EL (cell line): Measurements from ENCODE around the gene NT5C3A.
A peak's percentile ranks its signal among the peaks of the same experiment; 100 is the strongest.
"Not testable (repeated sequence)": the region's sequence is repeated elsewhere in the genome, so short reads cannot be mapped to it uniquely, and the experiment has no call there.

Experiments used
- DNase-seq: peaks from one replicate; pipeline ENCODE4 v3.0.0-alpha.2; 2016

NT5C3A gene

DNA sequence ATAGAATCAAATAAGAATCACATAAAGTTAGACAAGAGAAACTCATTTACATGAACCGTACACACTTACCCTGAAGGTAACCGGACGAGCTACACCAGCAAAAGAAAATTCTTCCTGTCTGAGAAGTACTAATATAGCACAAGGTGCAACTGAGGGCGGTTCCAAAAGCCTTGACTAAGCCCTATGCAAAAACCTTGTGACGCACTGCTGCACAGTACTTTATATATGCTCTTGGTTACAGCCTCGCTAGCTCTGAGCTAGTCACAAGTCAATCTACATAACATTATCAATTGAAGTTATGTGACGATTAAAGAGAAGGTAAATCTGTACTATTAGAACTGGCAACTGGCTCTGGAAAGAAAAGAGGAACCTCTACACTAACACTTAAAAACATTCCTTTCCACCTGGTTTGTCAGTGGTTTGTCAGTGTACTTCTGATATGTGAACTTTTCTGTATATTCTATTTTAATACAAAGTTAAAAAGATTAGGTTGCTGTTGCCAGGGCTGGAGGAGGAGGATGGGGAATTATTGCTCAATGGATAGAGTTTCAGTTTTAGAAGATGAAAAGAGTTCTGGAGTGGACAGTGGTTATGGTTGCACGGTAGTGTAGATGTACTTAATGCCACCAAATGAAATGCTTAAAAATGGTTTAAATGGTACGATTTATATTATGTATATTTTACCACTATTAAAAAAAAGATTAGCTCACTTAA, 21.6 kb downstream of the NT5C3A start:
- DNase-seq: no peak

DNA sequence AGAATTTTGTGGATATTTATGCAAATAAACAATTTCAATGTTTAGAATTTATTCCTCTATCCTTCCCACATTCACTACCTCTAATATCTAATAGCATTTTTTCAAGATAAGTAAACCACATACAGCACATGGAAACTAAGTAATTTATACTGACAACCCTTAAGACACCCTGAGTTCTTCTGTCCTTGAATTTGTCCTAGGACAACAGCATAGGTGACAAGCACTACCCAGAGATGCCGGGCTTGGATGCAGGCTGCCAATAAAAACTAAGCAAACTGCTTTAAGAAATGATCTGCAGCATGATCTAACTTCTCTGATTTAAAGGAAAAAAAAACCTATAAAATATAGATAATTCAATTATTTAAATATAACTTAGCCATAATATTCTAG, 22.7 kb downstream of the NT5C3A start:
- no peak for DNase-seq

- peak; percentile 42 for DNase-seq
Measured at GRCh38 chr7:33039257-33039902, 23.2 kb downstream of the NT5C3A start.

- DNase-seq: no peak
Measured at GRCh38 chr7:33038639-33039038, 23.9 kb downstream of the NT5C3A start.

DNA sequence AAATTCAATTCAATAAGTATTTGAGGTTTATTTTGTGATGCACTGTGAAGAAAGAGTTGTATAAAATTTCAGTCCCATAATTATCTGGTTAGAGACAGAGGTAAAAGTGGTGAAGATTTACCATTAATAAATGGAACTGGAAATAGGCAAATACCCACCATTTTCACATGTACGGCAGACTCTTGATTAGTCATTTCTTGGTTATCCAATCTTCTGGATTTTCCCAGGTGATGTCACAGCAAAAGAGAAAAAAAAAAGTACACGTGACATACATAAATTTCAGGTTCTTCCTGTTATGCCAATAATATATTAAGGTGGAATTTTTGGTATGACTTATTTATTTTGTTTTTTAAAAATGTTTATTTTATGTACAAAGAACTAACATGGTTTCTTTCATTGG, 26.8 kb downstream of the NT5C3A start:
- peak; percentile 10 for DNase-seq

GRCh38 chr7:33024189-33024757, 38.3 kb downstream of the NT5C3A start:
- no peak for DNase-seq

- DNase-seq: no peak
Measured at GRCh38 chr7:33012364-33012763, 50.2 kb downstream of the NT5C3A start.

GRCh38 chr7:33009734-33010133, 52.8 kb downstream of the NT5C3A start:
- no peak for DNase-seq

DNA sequence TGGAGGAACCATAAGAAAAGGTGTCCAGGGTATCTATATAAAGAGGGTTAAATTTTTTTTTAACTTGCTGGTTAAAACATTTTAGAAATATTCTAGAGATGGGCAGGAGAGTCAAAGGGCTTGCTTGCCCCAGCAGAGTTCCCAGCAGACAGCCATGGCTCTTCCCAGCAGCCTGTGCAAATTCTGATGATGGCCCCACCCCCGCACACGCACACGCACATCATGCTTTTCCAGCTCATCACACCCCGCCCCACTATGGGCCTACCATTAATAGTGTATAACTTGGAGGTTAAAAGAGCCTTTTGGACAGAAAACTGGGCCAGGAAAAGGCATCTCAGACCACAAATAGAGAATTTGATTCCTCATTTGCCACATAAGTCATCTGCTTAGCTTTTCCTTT, 56.9 kb downstream of the NT5C3A start:
- not testable (repeated sequence) for DNase-seq

- not testable (repeated sequence) for DNase-seq
Measured at GRCh38 chr7:33005193-33005592, 57.4 kb downstream of the NT5C3A start.

DNA sequence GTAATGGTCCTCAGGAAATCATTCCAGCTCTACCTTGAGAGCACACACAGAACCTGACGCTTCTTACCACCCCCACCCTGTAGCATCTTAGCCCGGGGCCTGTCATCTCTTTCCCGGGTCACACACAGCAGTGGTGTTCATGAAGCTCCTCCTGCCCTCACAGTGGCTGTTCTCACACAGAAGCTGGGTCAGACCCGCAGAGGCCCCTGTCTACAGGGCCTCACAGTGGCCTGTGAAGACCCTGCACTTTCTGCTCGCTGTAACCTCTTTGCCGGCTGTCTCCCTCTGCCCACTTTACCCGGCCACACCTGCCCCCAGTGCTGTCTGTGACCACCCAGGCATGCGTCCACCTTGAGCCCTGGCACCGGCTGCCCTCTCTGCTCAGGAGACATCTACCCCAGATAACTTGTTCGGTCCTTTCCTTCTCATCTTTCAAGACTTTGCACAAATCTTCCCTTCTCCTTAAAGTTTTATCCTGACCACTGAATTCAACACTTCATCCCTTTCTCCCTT, 58.4 kb downstream of the NT5C3A start:
- DNase-seq: not testable (repeated sequence)

DNA sequence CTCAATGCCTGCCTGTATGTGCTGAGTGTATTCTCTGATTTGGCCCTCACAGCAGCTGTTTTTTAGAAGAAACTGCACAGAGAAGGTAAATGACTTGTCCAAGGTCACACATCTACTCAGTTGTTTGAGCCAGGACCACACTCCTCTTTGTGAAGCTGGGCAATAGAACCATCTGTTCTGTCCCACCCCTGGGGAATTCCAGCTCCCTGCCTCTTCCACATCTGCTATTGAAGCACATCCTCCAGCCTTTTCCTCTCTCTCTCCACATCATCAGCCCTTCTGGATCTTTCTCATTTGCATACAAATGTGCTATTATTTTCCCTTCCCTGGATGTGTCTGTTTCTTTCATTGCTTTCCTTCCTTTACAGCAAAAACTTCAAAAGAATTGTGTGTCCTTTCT, 59.5 kb downstream of the NT5C3A start:
- DNase-seq: not testable (repeated sequence)

GRCh38 chr7:32999380-32999779, 63.2 kb downstream of the NT5C3A start:
- not testable (repeated sequence) for DNase-seq

- DNase-seq: peak; percentile 84
Measured at GRCh38 chr7:32998361-32999171, 64.0 kb downstream of the NT5C3A start.

- not testable (repeated sequence) for DNase-seq
Measured at GRCh38 chr7:32997956-32998355, 64.6 kb downstream of the NT5C3A start.

DNA sequence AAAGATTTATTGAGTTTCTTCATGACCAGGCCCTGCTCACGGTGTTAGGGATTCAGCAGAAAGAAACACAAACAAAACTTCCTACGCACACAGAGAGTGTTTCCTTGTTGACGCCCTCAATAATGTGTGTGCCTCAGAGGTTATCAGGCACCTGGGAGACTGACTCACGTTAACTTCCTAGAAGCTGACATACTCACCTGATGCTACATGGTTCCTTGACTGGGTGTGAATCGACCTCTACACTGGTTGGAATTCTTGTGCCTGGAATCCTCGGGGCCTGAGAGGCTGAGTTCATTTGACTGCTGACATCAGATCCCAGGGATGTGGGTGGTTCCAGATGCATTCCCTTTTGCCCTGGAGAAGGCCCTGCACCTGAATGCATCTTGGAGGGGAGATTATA, 69.8 kb downstream of the NT5C3A start:
- not testable (repeated sequence) for DNase-seq

GRCh38 chr7:32991975-32992700, 70.4 kb downstream of the NT5C3A start:
- DNase-seq: not testable (repeated sequence)

GRCh38 chr7:32991068-32991585, 71.4 kb downstream of the NT5C3A start:
- peak; percentile 76 for DNase-seq

GRCh38 chr7:32988148-32988547, 74.4 kb downstream of the NT5C3A start:
- DNase-seq: not testable (repeated sequence)

- not testable (repeated sequence) for DNase-seq
Measured at GRCh38 chr7:32979902-32980301, 82.7 kb downstream of the NT5C3A start.

DNA sequence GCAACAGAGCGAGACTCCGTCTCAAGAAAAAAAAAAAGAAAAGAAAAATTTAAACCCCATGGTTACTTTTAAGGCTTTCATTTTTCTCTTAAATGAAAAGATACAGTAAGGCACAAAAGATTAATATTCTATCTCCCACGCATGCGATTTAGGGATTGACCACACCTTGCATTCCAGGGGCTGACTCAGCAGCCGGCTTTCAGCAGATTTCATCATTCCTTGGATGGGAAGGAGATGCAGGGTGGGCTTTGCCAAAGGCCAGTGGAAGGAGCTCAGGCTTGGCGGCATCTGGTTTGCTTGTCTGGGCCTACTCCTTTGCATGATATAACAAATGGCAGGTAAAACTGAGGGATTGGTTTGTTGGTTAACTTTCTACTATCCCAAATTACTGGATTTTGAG, 83.3 kb downstream of the NT5C3A start:
- DNase-seq: peak; percentile 89

GRCh38 chr7:32977159-32977558, 85.4 kb downstream of the NT5C3A start:
- DNase-seq: not testable (repeated sequence)
